ENCODE results near the gene GOLGA7B. TPM values are rescaled to one million over a fixed set of nuclear protein-coding genes. Genes with fewer than 3 reads are reported as not detected.

GOLGA7B gene
- total and polyA plus RNA-seq, 2 donors (not counting 3 experiments of a cell fraction or from before 2014, with no cell fraction given), result 0.03 TPM; not detected in 1

GRCh38 chr10:97861924-97862323 is 12.3 kb downstream of the GOLGA7B start:
- no peak overlapping the region for H3K4me2 ChIP-seq (ENCODE audit: insufficient read depth, low read length)
- BruUV-seq (replicated peaks), result no TSS peak
- no peaks in the 10 kb centered on the region for H3K36me3 ChIP-seq (ENCODE audit: control insufficient read depth in 2 of 2, extremely low read depth in 1 of 2, insufficient read depth in 2 of 2, low read length in 2 of 2)
- no peaks in the 10 kb centered on the region for H3K9me1 ChIP-seq (replicated peaks; ENCODE audit: control insufficient read depth, extremely low read depth, insufficient read depth, low read length)
- no peak for FAIRE-seq
- no peak overlapping the region for H3K27ac ChIP-seq (ENCODE audit: insufficient read depth, low read depth, low read length)
- no peaks in the 10 kb centered on the region for H3K79me2 ChIP-seq (ENCODE audit: control insufficient read depth, insufficient read depth, low read length)
- dilution Hi-C loops (cut with MboI; ENCODE audit: extremely low pct_ligation_motif_present, low sequenced_read_pairs), result no loop called here
- no peak overlapping the region for H3K4me3 ChIP-seq (replicated peaks in 1 of 3; ENCODE audit: insufficient read depth in 1 of 3, low read depth in 1 of 3, low read length in 3 of 3)
- DNase-seq (ENCODE audit: low read depth, low spot score), result no peak
- CTCF ChIA-PET, result interaction anchor here (1.0 to 1.5 kb wide), 4 partner anchors 8 to 179 kb away, joined by 3 to 10 read pairs (median 8); no protein-coding TSS in a partner anchor
- H2AFZ ChIP-seq (ENCODE audit: low read depth, low read length), result no peak overlapping the region
- no peaks in the 10 kb centered on the region for H4K20me1 ChIP-seq (replicated peaks; ENCODE audit: control insufficient read depth, extremely low read depth, insufficient read depth, low read length)
- H3K9me3 ChIP-seq (replicated peaks; ENCODE audit: control insufficient read depth, insufficient read depth, low read length), result no peaks in the 10 kb centered on the region
- H3K27me3 ChIP-seq (ENCODE audit: control insufficient read depth in 2 of 2, insufficient read depth in 2 of 2, low read length in 2 of 2), result no peaks in the 10 kb centered on the region
- POLR2A ChIA-PET, result no interaction called here
- no peaks in the 10 kb centered on the region for H3K4me1 ChIP-seq (ENCODE audit: control insufficient read depth, extremely low read depth, insufficient read depth, low read length)
- no peak for TF ChIP-seq MAX (IDR thresholded peaks at IDR 0.05; ENCODE audit: insufficient read depth, insufficient read length)
- TF ChIP-seq CTCF (IDR thresholded peaks at IDR 0.05; ENCODE audit: extremely low read depth in 1 of 2, insufficient read depth in 1 of 2, low read depth in 1 of 2, low read length in 2 of 2), result no peak
- no peak for TF ChIP-seq POLR2A (IDR thresholded peaks at IDR 0.05; ENCODE audit: low read depth, low read length)
- TF ChIP-seq POLR2AphosphoS5 (IDR thresholded peaks at IDR 0.05; ENCODE audit: insufficient read depth, low read depth, low read length), result no peak
- TF ChIP-seq JUN (IDR thresholded peaks at IDR 0.05; ENCODE audit: borderline replicate concordance, insufficient read depth, insufficient read length, low read depth), result no peak
- no peak for TF ChIP-seq MYC (IDR thresholded peaks at IDR 0.05; ENCODE audit: low read depth, low read length)
- TF ChIP-seq FOS (IDR thresholded peaks at IDR 0.05; ENCODE audit: borderline replicate concordance, insufficient read depth, low read length), result no peak
- no peak for TF ChIP-seq GATA2 (IDR thresholded peaks at IDR 0.05; ENCODE audit: insufficient read depth, insufficient read length, low read depth, low read length)
- H3K9ac ChIP-seq (replicated peaks; ENCODE audit: extremely low read depth, insufficient read depth, low read length), result no peak overlapping the region
- intact Hi-C loops (cut with micrococcal nuclease), result no loop called here
